GM18519 (cell line): Measurements from ENCODE around the gene MSGN1.

Source experiments
- ATAC-seq: cut with Tn5 transposase; IDR thresholded peaks from one replicate; pipeline ENCODE4 v1.9.1; 2021; ENCODE audit warnings: mild to moderate bottlenecking, moderate library complexity; ENCODE audit not compliant: unreplicated experiment, low FRiP score

Gene MSGN1, protein sequence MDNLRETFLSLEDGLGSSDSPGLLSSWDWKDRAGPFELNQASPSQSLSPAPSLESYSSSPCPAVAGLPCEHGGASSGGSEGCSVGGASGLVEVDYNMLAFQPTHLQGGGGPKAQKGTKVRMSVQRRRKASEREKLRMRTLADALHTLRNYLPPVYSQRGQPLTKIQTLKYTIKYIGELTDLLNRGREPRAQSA

GRCh38 chr2:17816396-17817245 is at the start of gene MSGN1:
TSS of gene MSGN1 (plus strand) at chr2:17816460. CDS start at chr2:17816519, 59 bp downstream.
- no peak for ATAC-seq

- ATAC-seq: no peak
Observed at GRCh38 chr2:17768894-17769293, 47.4 kb upstream of the MSGN1 start.

- ATAC-seq: no peak
Observed at GRCh38 chr2:17771956-17772355, 44.3 kb upstream of the MSGN1 start.

- ATAC-seq: no peak
Observed at GRCh38 chr2:17772532-17772931, 43.7 kb upstream of the MSGN1 start.

GRCh38 chr2:17780546-17780945 is 35.7 kb upstream of the MSGN1 start:
- ATAC-seq: no peak

DNA sequence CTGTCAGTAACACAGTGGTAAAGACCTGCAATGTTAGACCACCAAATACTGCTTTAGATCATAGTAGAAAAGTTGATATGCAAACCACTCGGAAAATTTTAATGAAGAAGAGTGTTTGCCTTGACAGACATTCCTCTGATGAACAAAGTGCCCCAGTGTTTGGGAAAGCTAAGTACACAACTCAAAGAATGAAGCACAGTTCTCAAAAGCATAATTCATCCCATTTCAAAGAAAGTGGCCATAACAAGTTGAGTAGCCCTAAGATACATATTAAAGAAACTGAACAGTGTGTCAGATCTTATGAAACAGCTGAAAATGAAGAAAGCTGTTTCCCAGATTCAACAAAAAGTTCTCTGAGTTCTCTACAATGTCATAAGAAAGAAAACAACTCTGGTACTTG is 34.8 kb upstream of the MSGN1 start:
- no peak for ATAC-seq

DNA sequence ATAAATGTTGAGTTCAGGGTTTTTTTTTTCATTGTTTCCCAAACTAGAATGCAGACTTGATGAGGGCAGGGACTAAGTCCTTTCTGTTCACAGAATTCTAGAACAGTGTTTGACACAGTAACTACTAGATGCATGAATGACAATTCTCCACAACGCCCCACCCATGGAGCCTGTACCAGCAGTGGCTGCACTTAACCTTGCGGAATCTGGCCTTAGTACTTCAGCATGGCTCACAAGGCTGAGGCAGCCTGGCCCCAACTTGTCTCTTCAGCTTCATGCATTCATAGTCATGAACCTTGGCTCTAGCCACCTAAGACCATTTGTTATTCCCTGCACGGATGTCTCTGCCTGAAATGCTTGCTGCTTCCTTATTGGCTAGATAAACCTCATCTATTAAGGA is 29.5 kb upstream of the MSGN1 start:
- no peak for ATAC-seq

- ATAC-seq: no peak
Observed at GRCh38 chr2:17788773-17789172, 27.5 kb upstream of the MSGN1 start.

DNA sequence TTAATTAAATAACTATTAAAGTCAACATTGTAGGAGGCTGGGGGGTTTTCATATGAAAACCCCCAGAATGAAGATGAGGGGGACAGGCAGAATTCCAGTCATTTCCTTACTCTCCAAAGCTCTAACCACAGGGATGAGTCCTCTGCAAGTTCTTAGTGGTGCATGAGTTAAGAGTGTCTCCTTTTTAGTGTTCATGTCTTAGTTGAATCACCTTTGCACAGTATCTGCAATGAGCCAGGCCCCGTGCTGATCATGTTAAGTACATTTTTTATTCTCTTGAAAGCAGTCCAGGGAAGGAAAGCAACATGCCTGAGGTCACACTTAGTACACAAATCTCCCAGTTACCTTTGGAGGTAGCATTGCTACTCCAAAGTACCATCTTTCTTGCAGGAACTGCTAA is 25.7 kb upstream of the MSGN1 start:
- ATAC-seq: no peak

DNA sequence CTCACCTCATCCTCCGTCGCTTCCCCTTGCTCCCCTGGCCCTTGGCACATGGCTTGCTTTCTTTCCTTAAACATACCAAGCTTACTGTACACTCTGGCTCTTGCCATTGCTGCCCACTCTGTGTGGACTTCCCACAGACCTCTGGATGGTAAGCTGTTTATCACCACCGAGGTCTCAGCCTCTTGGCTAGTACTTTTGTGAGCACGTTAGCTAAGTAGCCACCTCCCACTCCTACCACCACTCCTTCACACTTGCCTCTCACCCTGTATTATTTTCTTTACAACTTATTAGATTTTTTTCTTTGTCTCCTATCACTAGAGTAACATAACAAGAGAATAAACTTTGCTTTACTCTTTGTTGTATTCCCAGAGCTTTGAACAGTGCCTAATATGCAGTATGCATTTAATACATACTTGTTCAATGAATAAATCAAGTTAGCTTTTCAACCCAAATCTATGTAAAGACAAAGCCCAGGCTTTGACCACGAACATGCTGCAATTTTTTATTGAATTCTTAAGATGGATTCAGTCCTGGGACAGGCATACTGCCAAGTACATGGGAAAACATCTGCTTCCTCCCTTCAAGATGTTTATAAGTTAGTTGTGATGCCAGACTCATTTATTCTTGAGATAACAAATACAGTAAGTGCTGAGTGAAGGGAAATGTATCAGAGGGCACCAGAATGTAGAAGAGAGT is 25.0 kb upstream of the MSGN1 start:
- ATAC-seq: no peak

DNA sequence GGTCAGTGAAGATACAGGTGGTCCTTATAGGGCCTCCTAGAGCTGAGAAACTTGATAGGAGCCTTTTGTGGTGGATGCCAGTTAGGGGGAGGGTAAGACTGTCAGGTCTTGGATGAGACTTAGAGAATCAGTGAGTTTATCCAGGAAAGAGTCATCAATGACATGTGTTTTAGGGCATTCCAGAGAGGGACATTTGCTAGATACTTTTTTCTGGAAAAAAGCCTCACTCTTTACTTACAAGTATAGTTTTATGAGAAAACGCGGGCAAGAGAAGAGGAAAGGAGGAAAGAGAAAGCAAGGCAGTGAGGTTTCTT is 24.5 kb upstream of the MSGN1 start:
- ATAC-seq: no peak

DNA sequence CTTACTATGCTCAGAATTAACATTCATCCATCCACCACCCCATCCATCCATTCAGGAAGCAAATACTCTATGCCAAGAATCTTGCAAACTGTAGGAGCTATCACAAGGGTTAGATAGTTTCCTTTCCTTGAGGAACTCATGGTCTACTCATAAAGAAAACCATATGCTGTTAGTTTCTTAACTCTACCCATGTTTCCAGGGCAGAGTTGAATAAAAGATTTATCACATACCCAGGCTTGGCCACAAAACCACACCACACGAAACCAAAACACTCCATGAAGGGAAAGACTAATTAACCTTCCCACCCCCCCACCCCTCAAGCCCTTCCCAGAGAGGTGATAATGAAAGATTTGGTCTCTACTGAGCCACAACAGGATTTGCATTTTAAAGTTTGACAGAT is 23.7 kb upstream of the MSGN1 start:
- no peak for ATAC-seq

DNA sequence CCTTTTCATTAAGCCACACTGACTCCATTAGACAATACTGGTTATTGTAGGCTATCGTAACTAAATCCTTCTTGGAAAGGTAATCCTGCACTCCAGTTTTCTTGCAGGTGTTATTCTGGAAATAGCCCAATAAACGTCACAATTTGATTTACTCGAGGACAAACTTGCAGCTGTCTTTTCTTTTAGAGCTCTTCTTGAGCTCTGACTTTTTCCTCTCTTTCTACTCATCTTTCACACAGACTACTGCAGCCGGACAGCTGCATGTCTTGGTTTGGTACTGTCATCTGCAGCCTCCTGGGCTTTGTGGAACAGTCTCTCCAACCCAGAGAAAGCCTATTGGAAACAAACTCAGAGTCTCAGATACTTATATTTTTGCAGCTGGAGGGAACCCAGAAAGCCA is 23.0 kb upstream of the MSGN1 start:
- ATAC-seq: no peak

- no peak for ATAC-seq
Observed at GRCh38 chr2:17793803-17794354, 22.4 kb upstream of the MSGN1 start.

GRCh38 chr2:17795309-17795708 is 21.0 kb upstream of the MSGN1 start:
- ATAC-seq: no peak

- no peak for ATAC-seq
Observed at GRCh38 chr2:17798338-17798737, 17.9 kb upstream of the MSGN1 start.

DNA sequence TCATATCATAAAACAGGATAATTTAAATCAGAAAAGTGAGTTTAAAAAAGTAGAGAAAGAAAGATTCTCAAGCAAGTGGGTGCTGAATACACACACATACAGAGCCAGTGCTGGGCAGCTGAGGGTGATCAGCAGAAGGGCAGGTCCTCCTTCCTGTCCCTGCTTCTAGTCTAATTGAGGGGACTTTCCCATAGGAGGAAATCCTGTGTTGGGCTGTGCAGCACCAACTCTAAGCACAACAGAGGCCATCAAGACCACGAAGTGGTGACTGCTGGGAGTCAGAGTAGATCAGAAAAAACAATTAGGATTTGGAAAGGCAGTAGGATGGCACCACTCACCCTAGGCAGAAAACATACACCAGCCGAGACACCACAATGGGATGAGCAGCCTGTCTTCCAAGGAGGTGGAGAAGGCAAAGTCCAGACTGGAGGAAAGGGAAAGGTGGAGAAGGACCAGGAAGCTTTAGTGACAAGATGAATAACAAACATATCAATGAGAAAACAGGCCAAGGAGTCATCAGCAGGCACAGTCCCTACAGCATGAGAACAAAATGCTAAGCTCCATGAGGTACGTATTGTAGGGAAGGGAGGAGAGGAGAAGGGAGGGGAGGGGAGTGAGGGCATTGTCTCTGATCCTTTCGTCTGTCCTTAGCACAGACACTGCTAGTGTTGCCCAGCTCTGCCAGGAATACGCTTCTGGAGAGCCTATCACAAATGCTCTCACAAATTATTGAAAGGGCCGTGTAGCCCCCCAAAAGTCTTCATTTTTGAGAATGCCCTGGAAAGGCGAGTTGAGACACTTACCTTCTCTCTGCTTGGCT is 16.7 kb upstream of the MSGN1 start:
- ATAC-seq: no peak

GRCh38 chr2:17800219-17800618 is 16.0 kb upstream of the MSGN1 start:
- ATAC-seq: no peak

GRCh38 chr2:17800693-17801458 is 15.4 kb upstream of the MSGN1 start:
- ATAC-seq: no peak

DNA sequence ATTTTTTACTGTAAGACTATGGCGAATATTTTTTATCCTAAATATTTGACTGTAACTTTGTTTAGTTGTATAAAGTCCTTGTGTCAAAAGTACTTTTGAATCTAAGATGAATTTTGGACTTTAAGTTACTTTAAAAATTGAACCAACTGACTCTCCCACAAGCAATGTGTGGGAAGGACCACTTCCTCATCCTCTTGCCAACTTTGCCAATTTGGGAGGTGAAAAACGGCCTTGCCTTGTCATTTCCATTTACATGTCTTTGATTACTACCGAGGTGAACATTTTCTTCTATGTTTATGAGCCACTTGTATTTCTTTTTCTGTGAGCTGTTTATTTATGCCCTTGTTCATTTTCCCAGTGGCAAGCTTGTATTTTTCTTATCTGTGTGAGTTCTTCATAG is 12.8 kb upstream of the MSGN1 start:
- ATAC-seq: no peak
